Activated CD4-positive, CD25-positive, alpha-beta regulatory T cell treated with anti-CD3 and anti-CD28 coated beads, Interleukin-2, amount 50 U/mL, for 16 hours (primary cell): ENCODE results near the gene CACNA1I.

Experiments used
- DNase-seq: peaks from one replicate; pipeline ENCODE4 v3.0.0-alpha.2; 2020; ENCODE audit warnings: low read depth, low spot score

CACNA1I gene

GRCh38 chr22:39623603-39624500, 53.3 kb downstream of the CACNA1I start:
- no peak for DNase-seq

- no peak for DNase-seq
Measured at GRCh38 chr22:39624501-39624821, 53.9 kb downstream of the CACNA1I start.

GRCh38 chr22:39625569-39626537, 55.3 kb downstream of the CACNA1I start:
- no peak for DNase-seq

GRCh38 chr22:39627208-39627607, 56.7 kb downstream of the CACNA1I start:
- no peak for DNase-seq

GRCh38 chr22:39627865-39628562, 57.5 kb downstream of the CACNA1I start:
- no peak for DNase-seq

- no peak for DNase-seq
Measured at GRCh38 chr22:39628563-39629080, 58.1 kb downstream of the CACNA1I start.

GRCh38 chr22:39629851-39630250, 59.3 kb downstream of the CACNA1I start:
- DNase-seq: no peak

GRCh38 chr22:39630721-39631120, 60.2 kb downstream of the CACNA1I start:
- DNase-seq: no peak

GRCh38 chr22:39631381-39632286, 61.1 kb downstream of the CACNA1I start:
- DNase-seq: no peak

- DNase-seq: no peak
Measured at GRCh38 chr22:39634530-39635405, 64.2 kb downstream of the CACNA1I start.

GRCh38 chr22:39635719-39636118, 65.2 kb downstream of the CACNA1I start:
- no peak for DNase-seq

GRCh38 chr22:39638958-39639357, 68.4 kb downstream of the CACNA1I start:
- no peak for DNase-seq

- no peak for DNase-seq
Measured at GRCh38 chr22:39641660-39642310, 71.2 kb downstream of the CACNA1I start.

- no peak for DNase-seq
Measured at GRCh38 chr22:39643311-39644083, 72.9 kb downstream of the CACNA1I start.

GRCh38 chr22:39645532-39645931, 75.0 kb downstream of the CACNA1I start:
- no peak for DNase-seq

GRCh38 chr22:39646398-39647063, 76.0 kb downstream of the CACNA1I start:
- DNase-seq: no peak

GRCh38 chr22:39647836-39648629, 77.5 kb downstream of the CACNA1I start:
- DNase-seq: no peak
